Mesendoderm (in vitro differentiated cells): ENCODE measurements around the gene CMA1.
"Not testable (repeated sequence)": the region's sequence is repeated elsewhere in the genome, so short reads cannot be mapped to it uniquely, and the experiment has no call there.

Experiments used
- DNase-seq: peaks from one replicate; pipeline ENCODE4 v3.0.0; 2013
- H2AK5ac ChIP-seq: 2 replicates; pipeline ENCODE4 v1.6.1; 2013; ENCODE audit warnings: low read length, inconsistent platforms
- H2BK120ac ChIP-seq: 2 replicates; pipeline ENCODE4 v1.6.1; 2013; ENCODE audit warnings: low read depth, mild to moderate bottlenecking, low read length, moderate library complexity, mixed read lengths
- H2BK15ac ChIP-seq: replicated peaks from 2 replicates; pipeline ENCODE4 v1.6.1; 2013; ENCODE audit warnings: low read depth, mild to moderate bottlenecking, moderate library complexity
- H2BK5ac ChIP-seq: 2 replicates; pipeline ENCODE4 v1.6.1; 2013; ENCODE audit warnings: low read length, inconsistent platforms
- H3K18ac ChIP-seq: 2 replicates; pipeline ENCODE4 v1.6.1; 2013; ENCODE audit warnings: mild to moderate bottlenecking, low read length, mixed read lengths
- H3K23ac ChIP-seq: one replicate; pipeline ENCODE4 v1.6.1; 2013; ENCODE audit warnings: low read length
- H3K27ac ChIP-seq: 2 replicates; pipeline ENCODE4 v1.5.1; 2013; ENCODE audit warnings: low read depth, mild to moderate bottlenecking, inconsistent platforms, low read length, moderate library complexity
- H3K27me3 ChIP-seq: 2 replicates; pipeline ENCODE4 v1.6.1; 2013; ENCODE audit warnings: low read length, control low read depth, mild to moderate bottlenecking, inconsistent platforms; ENCODE audit not compliant: insufficient read depth, poor library complexity
- H3K36me3 ChIP-seq: 2 replicates; pipeline ENCODE4 v1.6.1; 2013; ENCODE audit warnings: low read length, inconsistent platforms; ENCODE audit not compliant: control insufficient read depth, insufficient read depth
- H3K4ac ChIP-seq: one replicate; pipeline ENCODE4 v1.6.1; 2013; ENCODE audit warnings: low read depth, mild to moderate bottlenecking, low read length, moderate library complexity
- H3K4me1 ChIP-seq: 2 replicates; pipeline ENCODE4 v1.6.1; 2013; ENCODE audit warnings: low read depth, low read length, inconsistent platforms; ENCODE audit not compliant: control insufficient read depth
- H3K4me2 ChIP-seq: 2 replicates; pipeline ENCODE4 v1.6.1; 2013; ENCODE audit warnings: low read length
- H3K4me3 ChIP-seq: 2 replicates; pipeline ENCODE4 v1.5.1; 2013; ENCODE audit warnings: mild to moderate bottlenecking, low read length
- H3K56ac ChIP-seq: one replicate; pipeline ENCODE4 v1.6.1; 2013; ENCODE audit warnings: low read length
- H3K79me1 ChIP-seq: 2 replicates; pipeline ENCODE4 v1.6.1; 2013; ENCODE audit warnings: low read length, inconsistent platforms
- H3K79me2 ChIP-seq: 2 replicates; pipeline ENCODE4 v1.6.1; 2013; ENCODE audit warnings: mild to moderate bottlenecking, low read length; ENCODE audit not compliant: control insufficient read depth, insufficient read depth
- H3K9ac ChIP-seq: 2 replicates; pipeline ENCODE4 v1.6.1; 2013; ENCODE audit warnings: low read length, inconsistent platforms
- H4K5ac ChIP-seq: one replicate; pipeline ENCODE4 v1.6.1; 2013; ENCODE audit warnings: low read length
- H4K8ac ChIP-seq: one replicate; pipeline ENCODE4 v1.6.1; 2013; ENCODE audit warnings: low read depth, mild to moderate bottlenecking, control low read depth, low read length, moderate library complexity
- whole genome bisulfite sequencing: extraction: QIAGEN DNeasy Blood & Tissue Kit; methylation state at CpG from one replicate; pipeline ENCODE4 v1.1.7; 2013; ENCODE audit warnings: low lambda C conversion rate, missing lambda C conversion rate; ENCODE audit not compliant: insufficient coverage; ENCODE audit errors: extremely low coverage; 5-methylcytosine and 5-hydroxymethylcytosine counted together

CMA1 gene

DNA sequence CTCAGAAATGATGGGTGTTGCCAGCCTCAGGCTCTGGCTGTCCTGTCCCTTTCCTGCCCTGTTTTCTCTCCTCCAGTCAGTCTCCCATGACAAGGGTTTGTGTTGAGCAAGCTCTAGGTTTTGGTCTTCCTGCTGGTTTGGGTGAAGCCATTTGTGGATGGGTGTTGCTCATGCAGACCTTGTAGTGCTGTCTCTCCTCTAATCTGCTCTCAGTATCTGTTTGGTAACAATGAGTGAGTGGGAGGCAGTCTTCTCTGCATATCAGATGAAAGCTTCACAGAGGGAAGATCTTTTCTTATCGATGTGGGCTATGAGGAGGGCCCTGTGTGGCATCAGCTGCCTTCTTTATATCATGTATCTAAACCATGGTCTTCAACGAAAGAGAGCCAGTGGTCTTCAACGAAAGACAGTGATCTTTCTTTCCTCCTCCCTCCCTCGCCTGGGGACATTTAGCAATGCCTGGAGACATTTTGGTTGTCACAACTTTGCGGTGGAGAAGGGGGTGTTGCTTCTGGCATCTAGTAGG is 3.6 kb downstream of the CMA1 start:
- Histone ChIP-seq H3K4me2 (no peak overlapping the region), H2AK5ac (no peak overlapping the region), H3K36me3 (no peaks in the 10 kb centered on the region), H4K5ac (no peak overlapping the region), H3K4me3 (no peak overlapping the region), H3K23ac (no peak overlapping the region), H3K18ac (no peak overlapping the region), H3K27me3 (no peaks in the 10 kb centered on the region), H3K56ac (no peak overlapping the region), H3K79me2 (no peaks in the 10 kb centered on the region), H2BK15ac (no peak overlapping the region), H3K4me1 (no peaks in the 10 kb centered on the region), H3K79me1 (no peaks in the 10 kb centered on the region), H4K8ac (no peak overlapping the region), H3K27ac (no peak overlapping the region), H2BK5ac (no peak overlapping the region), H3K9ac (no peak overlapping the region), H3K4ac (no peak overlapping the region), H2BK120ac (no peak overlapping the region)
- no CpG with 5 or more reads among the region's 5 CpGs for WGBS
- DNase-seq: no peak

DNA sequence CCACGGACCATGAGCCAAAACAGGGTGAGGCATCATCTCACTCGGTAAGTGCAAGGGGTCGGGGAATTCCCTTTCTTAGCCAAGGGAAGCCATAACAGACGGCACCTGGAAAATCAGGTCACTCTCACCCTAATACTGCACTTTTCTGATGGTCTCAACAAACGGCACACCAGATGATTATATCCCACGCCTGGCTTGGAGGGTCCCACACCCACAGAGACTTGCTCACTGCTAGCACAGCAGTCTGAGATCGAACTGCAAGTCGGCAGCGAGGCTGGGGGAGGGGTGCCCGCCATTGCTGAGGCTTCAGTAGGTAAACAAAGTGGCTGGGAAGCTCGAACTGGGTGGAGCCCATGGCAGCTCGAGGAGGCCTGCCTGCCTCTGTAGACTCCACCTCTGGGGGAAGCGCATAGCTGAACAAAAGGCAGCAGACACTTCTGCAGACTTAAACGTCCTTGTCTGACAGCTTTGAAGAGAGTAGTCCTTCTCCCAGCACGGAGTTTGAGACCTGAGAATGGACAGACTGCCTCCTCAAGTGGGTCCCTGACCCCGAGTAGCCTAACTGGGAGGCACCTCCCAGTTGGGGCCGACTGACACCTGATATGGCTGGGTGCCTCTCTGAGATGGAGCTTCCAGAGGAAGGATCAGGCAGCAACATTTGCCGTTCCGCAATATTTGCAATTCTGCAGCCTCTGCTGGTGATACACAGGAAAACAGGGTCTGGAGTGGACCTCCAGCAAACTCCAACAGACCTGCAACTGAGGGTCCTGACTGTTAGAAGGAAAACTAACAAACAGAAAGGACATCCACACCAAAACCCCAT is 16.3 kb downstream of the CMA1 start:
- H3K9ac ChIP-seq, H3K27me3 ChIP-seq, H3K4ac ChIP-seq, H2BK15ac ChIP-seq, H3K56ac ChIP-seq, H3K79me1 ChIP-seq, H4K5ac ChIP-seq, H3K36me3 ChIP-seq, DNase-seq, H4K8ac ChIP-seq, H3K18ac ChIP-seq, H2BK5ac ChIP-seq, H3K27ac ChIP-seq, H3K79me2 ChIP-seq, H3K4me1 ChIP-seq, H3K4me2 ChIP-seq, H3K4me3 ChIP-seq, H3K23ac ChIP-seq, H2BK120ac ChIP-seq, H2AK5ac ChIP-seq: not testable (repeated sequence)
- no CpG with 5 or more reads among the region's 19 CpGs for WGBS

DNA sequence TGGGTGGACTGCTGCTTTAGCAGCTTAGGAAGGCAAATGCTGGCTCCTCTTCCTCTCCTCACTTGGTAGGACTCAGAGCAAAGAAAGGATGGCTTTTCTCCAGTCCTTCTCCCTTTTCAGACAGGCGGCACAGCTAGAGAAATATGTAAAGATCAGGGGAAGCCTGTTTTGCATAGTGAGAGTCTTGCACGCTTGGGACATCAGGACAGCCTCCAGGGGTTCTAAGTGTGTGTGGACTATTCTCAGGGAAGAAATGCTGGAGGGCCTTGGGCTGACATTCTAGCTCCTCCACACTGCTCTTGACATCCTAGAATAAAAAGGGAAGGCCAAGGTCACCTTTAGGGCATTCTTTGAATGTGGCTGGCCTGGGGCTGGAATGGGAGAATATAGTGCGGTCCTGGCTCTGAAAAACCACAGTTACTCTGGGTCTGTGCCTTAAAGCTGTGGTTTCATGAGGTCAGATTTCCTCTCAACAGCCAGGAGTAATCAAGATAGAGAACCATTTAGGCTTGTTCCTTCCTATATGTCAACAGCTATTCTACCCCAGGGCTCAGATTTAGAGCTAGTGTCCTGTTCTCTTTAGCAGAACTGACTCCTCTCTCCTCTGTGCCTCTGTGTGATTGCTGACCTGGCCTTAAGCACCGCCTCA is 24.3 kb downstream of the CMA1 start:
- H3K4ac ChIP-seq: no peak overlapping the region
- no peaks in the 10 kb centered on the region for H3K36me3 ChIP-seq
- no peaks in the 10 kb centered on the region for H3K79me2 ChIP-seq
- no peak overlapping the region for H2BK120ac ChIP-seq
- no peak overlapping the region for H3K27ac ChIP-seq
- H2AK5ac ChIP-seq: no peak overlapping the region
- peak; percentile 2 for DNase-seq
- H3K79me1 ChIP-seq: no peaks in the 10 kb centered on the region
- H3K4me1 ChIP-seq: no peaks in the 10 kb centered on the region
- no peak overlapping the region for H4K8ac ChIP-seq
- WGBS: no CpG with 5 or more reads among the region's 4 CpGs
- no peak overlapping the region for H3K9ac ChIP-seq
- H3K18ac ChIP-seq: no peak overlapping the region
- no peak overlapping the region for H3K23ac ChIP-seq
- H2BK15ac ChIP-seq: no peak overlapping the region
- H4K5ac ChIP-seq: no peak overlapping the region
- H3K27me3 ChIP-seq: no peaks in the 10 kb centered on the region
- H3K4me2 ChIP-seq: no peak overlapping the region
- no peak overlapping the region for H3K4me3 ChIP-seq
- no peak overlapping the region for H2BK5ac ChIP-seq
- no peak overlapping the region for H3K56ac ChIP-seq

DNA sequence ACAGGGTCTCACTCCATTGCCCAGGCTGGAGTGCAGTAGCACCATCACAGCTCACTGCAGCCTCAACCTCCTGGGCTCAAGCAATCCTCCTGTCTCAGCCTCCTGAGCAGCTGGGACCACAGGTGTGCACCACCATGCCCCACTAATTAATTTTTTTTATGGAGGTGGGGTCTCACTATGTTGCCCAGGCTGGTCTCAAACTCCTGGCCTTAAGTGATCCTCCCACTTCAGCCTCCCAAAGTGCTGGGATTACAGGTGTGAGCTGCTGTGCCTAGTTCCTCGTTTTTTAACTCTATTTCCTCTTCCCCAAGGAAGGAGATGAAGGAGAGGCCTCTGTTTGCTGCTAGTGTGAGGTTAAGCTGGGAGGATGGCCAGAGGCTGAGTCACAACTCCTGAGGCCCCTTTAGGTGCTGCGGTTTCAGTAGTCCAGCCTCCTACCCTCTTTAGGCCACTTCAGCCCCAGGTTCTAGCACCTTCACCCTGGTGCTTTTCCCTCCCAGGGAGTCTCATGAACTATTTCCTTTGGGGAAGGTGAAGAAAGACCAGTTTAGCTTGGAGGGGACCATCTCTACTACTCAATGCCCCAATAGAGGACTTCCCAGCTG is 25.3 kb downstream of the CMA1 start:
- H4K5ac ChIP-seq, H3K27ac ChIP-seq, H3K4me3 ChIP-seq, H3K56ac ChIP-seq, H3K27me3 ChIP-seq, H3K23ac ChIP-seq, H2BK15ac ChIP-seq, H3K9ac ChIP-seq, H3K4me1 ChIP-seq, H4K8ac ChIP-seq, H2BK120ac ChIP-seq, H2AK5ac ChIP-seq, H3K4me2 ChIP-seq, H3K4ac ChIP-seq, H3K79me2 ChIP-seq, H2BK5ac ChIP-seq, H3K36me3 ChIP-seq, DNase-seq, H3K79me1 ChIP-seq, H3K18ac ChIP-seq: not testable (repeated sequence)
- WGBS: no CpG with 5 or more reads among the region's 2 CpGs

DNA sequence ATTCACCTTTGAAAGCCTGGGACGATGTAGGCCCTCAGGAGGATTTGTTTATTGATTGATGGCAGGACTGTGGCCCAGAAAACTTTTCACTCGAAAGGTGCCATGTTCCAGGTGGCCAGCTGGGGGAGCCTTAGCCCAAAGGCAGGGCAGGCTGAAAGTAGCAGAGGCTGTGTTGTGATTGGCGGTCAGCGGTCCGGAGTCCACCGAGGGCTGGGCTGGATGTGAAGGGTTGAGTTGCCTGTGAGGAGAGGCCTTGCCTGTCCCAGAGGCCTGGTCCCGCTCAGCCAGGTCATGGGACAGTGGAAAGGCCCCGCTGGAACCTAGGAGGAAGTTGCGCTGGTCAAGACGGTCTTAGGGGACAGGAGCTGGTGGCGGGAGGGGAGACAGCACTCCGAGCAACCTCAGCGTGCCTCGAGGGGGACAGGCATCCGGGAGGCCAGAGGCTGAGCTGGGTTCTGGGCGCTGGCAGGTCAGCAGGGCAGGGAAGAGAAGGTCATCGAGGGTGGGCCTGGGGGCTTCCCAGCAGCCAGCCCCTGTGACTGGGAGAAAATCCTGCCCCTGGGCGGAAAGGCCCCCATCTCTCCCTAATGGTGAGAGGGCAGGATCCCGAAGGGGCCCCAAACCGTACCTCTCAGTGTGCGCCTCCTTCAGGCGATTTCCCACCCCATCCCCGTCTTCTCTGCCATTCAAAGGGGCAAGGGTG is 26.3 kb downstream of the CMA1 start:
- H2BK120ac ChIP-seq: no peak overlapping the region
- no peaks in the 10 kb centered on the region for H3K79me1 ChIP-seq
- no peak overlapping the region for H2BK15ac ChIP-seq
- H4K5ac ChIP-seq: no peak overlapping the region
- peak overlapping the region; percentile 30 for H3K56ac ChIP-seq
- no peaks in the 10 kb centered on the region for H3K4me1 ChIP-seq
- no peak overlapping the region for H3K9ac ChIP-seq
- no peak overlapping the region for H2BK5ac ChIP-seq
- no peaks in the 10 kb centered on the region for H3K27me3 ChIP-seq
- no peak overlapping the region for H3K4me2 ChIP-seq
- H2AK5ac ChIP-seq: no peak overlapping the region
- no peak overlapping the region for H3K18ac ChIP-seq
- no peak overlapping the region for H3K4me3 ChIP-seq
- H3K36me3 ChIP-seq: no peaks in the 10 kb centered on the region
- no peak overlapping the region for H4K8ac ChIP-seq
- no peaks in the 10 kb centered on the region for H3K79me2 ChIP-seq
- WGBS: no CpG with 5 or more reads among the region's 23 CpGs
- DNase-seq: peak; percentile 88
- no peak overlapping the region for H3K23ac ChIP-seq
- no peak overlapping the region for H3K4ac ChIP-seq
- H3K27ac ChIP-seq: no peak overlapping the region
